HG03175 (cell line): ENCODE results near the gene LYVE1.

ENCODE experiments used
- ATAC-seq: cut with Tn5 transposase; IDR thresholded peaks from one replicate; pipeline ENCODE4 v1.9.1; 2021; ENCODE audit warnings: mild to moderate bottlenecking, moderate library complexity; ENCODE audit not compliant: unreplicated experiment

LYVE1 gene

GRCh38 chr11:10526974-10527918, 41.2 kb downstream of the LYVE1 start:
- ATAC-seq: peak; percentile 70

GRCh38 chr11:10524471-10524870, 44.0 kb downstream of the LYVE1 start:
- no peak for ATAC-seq

GRCh38 chr11:10522921-10523320, 45.5 kb downstream of the LYVE1 start:
- ATAC-seq: no peak

- no peak for ATAC-seq
Observed at GRCh38 chr11:10522276-10522675, 46.2 kb downstream of the LYVE1 start.

- no peak for ATAC-seq
Observed at GRCh38 chr11:10520562-10520961, 47.9 kb downstream of the LYVE1 start.

- no peak for ATAC-seq
Observed at GRCh38 chr11:10519630-10520029, 48.8 kb downstream of the LYVE1 start.

- no peak for ATAC-seq
Observed at GRCh38 chr11:10518891-10519290, 49.6 kb downstream of the LYVE1 start.

GRCh38 chr11:10518123-10518522, 50.3 kb downstream of the LYVE1 start:
- ATAC-seq: no peak

- no peak for ATAC-seq
Observed at GRCh38 chr11:10515418-10515817, 53.0 kb downstream of the LYVE1 start.

- ATAC-seq: no peak
Observed at GRCh38 chr11:10514709-10515108, 53.8 kb downstream of the LYVE1 start.

- no peak for ATAC-seq
Observed at GRCh38 chr11:10514202-10514601, 54.3 kb downstream of the LYVE1 start.

- ATAC-seq: no peak
Observed at GRCh38 chr11:10511181-10511621, 57.3 kb downstream of the LYVE1 start.
